ENCODE results near the gene CASQ2.
A peak's percentile ranks its signal among the peaks of the same experiment; 100 is the strongest.

DNA sequence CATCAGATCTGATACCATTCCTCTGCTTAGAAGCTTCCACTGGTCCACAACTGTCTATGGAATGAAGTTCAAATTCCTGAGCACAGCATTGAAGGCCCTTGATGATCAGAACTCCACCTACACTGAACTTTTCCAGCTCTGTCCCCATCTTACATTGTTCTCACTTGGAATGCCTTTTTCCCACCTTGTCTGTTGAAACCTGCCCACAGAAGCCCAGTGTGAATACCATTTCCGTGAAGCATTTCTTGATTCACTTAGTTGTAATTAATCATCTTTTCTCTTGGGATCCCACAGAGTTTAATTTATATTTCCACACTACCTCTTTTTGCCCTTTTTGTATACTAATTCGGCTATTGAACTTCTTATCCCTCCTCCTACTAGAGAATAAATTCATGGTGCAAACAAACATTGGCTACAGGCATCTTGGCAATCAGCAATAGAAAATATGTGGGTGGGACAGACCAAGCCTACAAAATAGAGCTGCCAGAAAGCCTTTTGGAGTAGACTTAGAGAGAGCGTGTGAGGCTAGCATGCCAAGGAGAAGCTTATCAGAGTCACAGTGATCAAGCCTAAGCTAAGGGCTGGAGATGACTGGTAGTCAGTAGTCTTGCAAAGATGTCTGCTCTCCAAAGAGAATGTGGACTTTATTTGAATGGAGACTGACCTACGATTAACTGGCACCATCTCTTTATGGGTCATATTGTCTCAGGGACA is 46.3 kb upstream of the CASQ2 start:
- TF ChIP-seq POLR2AphosphoS5 (IDR thresholded peaks at IDR 0.05) (peak in 2 of 3 donors; percentile 28 to 53), EP300 (IDR thresholded peaks at IDR 0.05) (no peak), POLR2A (IDR thresholded peaks at IDR 0.05) (no peak)
- TF ChIP-seq, protein P1, sequence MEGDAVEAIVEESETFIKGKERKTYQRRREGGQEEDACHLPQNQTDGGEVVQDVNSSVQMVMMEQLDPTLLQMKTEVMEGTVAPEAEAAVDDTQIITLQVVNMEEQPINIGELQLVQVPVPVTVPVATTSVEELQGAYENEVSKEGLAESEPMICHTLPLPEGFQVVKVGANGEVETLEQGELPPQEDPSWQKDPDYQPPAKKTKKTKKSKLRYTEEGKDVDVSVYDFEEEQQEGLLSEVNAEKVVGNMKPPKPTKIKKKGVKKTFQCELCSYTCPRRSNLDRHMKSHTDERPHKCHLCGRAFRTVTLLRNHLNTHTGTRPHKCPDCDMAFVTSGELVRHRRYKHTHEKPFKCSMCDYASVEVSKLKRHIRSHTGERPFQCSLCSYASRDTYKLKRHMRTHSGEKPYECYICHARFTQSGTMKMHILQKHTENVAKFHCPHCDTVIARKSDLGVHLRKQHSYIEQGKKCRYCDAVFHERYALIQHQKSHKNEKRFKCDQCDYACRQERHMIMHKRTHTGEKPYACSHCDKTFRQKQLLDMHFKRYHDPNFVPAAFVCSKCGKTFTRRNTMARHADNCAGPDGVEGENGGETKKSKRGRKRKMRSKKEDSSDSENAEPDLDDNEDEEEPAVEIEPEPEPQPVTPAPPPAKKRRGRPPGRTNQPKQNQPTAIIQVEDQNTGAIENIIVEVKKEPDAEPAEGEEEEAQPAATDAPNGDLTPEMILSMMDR (IDR thresholded peaks at IDR 0.05), result no peak
